GM18861 (cell line): ENCODE measurements around the gene KMT2A.
"Not testable (repeated sequence)": the region's sequence is repeated elsewhere in the genome, so short reads cannot be mapped to it uniquely, and the experiment has no call there.

Source experiments
- ATAC-seq: cut with Tn5 transposase; IDR thresholded peaks from one replicate; pipeline ENCODE4 v1.9.1; 2021; ENCODE audit not compliant: unreplicated experiment

The KMT2A gene

DNA sequence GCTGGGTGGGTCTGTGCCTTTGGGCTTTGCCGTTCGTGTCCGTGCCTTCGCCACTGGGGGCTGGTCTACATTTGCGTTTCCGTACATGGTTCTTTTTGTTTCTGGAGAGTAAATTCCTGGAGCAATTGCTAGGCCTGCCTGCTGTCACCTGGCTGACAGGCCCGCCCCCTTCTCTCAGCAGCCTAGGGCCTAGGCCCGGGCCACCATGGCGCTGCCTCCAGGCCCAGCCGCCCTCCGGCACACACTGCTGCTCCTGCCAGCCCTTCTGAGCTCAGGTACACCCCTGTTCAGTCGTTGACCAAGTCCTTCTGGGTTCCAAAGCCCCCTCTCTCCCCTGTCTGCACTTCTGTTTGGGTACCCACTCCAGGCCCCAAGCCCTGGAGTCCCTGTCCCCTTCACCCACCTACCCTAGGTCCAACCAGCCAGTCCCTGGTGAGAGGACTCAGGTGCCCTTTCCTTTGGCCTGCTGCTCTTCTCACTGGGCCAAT, 95.3 kb downstream of the KMT2A start:
- no peak for ATAC-seq

DNA sequence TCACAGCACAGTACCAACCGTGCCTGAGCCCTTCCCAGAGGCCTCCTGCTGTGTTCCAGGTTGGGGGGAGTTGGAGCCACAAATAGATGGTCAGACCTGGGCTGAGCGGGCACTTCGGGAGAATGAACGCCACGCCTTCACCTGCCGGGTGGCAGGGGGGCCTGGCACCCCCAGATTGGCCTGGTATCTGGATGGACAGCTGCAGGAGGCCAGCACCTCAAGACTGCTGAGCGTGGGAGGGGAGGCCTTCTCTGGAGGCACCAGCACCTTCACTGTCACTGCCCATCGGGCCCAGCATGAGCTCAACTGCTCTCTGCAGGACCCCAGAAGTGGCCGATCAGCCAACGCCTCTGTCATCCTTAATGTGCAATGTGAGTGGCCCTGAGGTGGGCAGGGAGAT, 95.8 kb downstream of the KMT2A start:
- no peak for ATAC-seq

DNA sequence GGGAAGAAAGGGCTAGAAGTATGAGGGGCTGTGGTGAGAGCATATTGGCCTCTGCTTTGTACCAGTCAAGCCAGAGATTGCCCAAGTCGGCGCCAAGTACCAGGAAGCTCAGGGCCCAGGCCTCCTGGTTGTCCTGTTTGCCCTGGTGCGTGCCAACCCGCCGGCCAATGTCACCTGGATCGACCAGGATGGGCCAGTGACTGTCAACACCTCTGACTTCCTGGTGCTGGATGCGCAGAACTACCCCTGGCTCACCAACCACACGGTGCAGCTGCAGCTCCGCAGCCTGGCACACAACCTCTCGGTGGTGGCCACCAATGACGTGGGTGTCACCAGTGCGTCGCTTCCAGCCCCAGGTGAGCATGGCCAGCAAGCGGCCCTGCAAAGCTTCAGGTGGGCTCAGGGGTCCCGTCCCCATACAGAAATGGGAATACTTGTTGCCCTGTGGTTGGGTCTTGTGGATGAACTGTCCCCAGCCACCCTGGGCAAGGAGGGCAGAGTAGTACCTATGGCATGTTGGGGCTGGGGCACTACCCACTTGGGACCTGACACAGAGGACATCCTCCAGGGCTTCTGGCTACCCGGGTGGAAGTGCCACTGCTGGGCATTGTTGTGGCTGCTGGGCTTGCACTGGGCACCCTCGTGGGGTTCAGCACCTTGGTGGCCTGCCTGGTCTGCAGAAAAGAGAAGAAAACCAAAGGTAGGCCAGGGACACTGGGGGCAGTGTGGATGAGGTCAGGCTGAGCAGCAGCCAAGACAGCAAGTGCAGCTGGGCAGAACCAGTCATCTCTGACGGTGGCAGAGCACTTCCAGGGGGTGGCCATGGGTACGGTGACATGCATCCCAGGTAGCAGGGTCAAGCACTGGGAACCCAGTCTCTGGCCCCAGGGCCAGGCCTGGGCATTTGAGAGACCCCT, 96.8 kb downstream of the KMT2A start:
- ATAC-seq, result no peak

DNA sequence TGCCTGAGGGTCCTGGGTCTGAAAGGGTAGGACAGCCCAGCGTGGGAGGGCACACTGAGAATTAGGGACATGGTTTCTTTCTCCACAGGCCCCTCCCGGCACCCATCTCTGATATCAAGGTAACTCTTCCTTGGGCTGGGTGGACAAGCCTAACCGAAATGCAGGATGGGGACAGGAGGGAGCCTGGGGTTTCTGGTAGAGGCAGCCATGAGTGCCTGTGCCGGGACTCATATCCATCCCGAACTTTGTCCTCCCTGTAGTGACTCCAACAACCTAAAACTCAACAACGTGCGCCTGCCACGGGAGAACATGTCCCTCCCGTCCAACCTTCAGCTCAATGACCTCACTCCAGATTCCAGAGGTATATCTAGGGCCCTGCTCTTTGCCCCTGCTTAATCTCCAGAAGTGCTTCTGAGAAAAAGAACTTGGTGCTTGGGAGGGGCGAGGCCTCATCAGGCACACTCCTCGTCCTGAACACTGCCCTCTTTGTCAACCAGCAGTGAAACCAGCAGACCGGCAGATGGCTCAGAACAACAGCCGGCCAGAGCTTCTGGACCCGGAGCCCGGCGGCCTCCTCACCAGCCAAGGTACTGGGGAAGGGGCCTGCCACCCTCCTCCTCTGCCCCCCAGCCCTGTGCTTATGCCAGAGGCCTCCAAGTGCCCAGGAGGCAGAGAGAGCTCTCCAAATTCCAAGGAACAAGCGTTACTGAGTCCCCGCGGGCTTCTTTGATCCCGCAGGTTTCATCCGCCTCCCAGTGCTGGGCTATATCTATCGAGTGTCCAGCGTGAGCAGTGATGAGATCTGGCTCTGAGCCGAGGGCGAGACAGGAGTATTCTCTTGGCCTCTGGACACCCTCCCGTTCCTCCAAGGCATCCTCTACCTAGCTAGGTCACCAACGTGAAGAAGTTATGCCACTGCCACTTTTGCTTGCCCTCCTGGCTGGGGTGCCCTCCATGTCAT, 97.8 kb downstream of the KMT2A start:
- no peak for ATAC-seq

DNA sequence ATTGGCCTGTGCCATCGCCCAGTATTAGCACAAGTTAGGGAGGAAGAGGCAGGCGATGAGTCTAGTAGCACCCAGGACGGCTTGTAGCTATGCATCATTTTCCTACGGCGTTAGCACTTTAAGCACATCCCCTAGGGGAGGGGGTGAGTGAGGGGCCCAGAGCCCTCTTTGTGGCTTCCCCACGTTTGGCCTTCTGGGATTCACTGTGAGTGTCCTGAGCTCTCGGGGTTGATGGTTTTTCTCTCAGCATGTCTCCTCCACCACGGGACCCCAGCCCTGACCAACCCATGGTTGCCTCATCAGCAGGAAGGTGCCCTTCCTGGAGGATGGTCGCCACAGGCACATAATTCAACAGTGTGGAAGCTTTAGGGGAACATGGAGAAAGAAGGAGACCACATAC, 99.0 kb downstream of the KMT2A start:
- ATAC-seq, result no peak

DNA sequence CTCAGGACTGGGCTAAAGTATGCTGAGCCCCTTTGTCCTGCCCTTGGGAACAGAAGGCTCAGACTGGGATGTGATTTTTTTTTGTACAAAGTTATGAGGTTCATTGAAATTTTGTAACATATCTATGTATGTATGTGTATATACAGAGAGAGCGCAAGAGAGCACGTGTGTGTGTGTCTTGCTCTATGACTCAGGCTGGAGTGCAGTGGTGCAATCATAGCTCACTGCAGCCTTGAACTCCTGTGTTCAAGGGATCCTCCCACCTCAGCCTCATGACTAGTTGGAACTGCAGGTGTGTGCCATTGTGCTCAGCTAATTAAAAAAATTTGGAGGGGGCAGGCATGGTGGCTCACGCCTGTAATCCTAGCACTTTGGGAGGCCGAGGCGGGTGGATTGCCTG, 100.4 kb downstream of the KMT2A start:
- ATAC-seq, result no peak

DNA sequence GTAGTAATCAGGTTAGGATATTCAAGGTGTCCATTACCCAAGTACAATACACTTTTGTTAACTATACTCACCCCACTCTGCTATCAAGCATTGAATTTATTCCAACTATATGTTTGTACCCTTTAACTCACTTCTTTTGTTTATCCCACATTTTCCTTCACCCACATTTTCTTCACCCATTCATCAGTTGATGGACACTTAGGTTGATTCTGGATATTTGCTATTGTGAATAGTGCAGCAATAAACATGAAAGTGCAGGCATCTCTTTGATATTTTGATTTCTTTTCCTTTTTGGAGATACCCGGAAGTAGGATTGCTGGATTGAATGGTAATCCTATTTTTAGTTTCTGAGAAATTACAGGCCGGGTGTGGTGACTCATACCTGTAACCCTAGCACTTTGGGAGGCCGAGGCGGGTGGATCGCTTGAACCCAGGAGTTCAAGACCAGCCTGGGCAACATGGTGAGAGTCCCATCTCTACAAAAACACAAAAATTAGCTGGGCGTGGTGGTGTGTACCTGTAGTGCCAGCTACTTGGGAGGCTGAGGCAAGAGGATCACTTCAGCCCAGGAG, 101.2 kb downstream of the KMT2A start:
- no peak for ATAC-seq

DNA sequence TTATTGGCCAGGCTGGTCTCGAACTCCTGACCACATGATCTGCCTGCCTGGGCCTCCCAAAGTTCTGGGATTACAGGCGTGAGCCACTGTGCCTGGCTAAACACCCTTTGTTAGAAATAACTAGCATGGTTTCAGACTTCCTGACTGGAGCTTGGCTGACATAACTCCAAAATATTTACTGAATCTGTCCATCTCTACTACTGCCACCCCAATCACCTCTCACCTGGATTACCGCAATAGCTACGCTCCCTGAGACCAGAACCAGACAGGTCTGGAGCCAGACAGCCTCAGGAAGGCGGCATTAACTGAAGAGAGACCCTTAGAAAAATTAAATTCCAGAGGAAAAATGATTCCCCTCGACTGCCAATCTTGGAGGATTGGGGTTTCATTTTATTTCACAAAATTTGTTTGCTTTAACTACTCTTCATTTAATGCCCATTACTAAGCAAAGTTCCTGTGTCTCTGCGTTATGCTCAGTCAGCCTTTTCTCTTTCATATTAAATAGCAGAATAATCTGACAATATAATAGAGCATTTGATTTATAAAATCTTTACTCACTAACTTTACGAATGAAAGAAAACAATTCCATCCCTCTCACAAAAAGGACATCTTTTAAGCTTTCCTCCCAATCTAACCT, 107.8 kb downstream of the KMT2A start:
- ATAC-seq, result no peak

DNA sequence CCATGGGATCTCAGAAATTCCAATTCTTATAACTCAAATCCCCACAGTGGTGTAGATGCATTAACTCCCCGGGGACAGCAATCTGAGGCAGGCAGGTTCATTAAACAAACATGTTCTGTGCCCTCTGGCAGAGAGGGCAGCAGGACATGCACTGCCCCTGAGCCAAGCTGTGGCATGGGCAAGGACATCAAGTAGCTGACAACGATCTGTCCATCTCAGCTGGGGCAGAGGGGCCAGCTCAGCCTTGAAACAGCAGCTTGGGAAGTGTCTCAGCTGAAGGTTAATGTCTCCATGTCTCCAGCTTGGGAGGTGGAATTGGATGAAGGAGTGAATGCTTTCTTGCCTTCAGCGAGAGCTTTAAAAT, 108.3 kb downstream of the KMT2A start:
- no peak for ATAC-seq

DNA sequence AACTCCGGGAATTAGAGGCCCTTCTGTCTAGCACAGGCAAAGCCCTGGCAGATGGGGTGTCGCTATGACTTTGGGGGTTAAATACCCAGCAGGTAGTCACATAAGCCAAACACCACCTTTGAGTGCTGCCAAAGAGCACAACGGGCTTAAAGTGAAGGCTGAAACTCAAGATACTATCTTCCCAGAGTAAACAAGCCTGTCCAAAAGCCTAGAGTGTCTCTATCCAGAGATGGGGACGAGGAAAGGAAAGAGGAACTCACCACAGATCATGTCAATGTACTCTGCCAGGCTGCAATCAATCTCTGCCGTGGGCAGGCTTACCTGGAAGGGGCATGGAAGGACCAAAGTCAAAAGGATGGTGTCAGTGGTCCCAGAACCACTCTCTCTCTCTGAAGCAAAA, 109.2 kb downstream of the KMT2A start:
- ATAC-seq, result no peak

DNA sequence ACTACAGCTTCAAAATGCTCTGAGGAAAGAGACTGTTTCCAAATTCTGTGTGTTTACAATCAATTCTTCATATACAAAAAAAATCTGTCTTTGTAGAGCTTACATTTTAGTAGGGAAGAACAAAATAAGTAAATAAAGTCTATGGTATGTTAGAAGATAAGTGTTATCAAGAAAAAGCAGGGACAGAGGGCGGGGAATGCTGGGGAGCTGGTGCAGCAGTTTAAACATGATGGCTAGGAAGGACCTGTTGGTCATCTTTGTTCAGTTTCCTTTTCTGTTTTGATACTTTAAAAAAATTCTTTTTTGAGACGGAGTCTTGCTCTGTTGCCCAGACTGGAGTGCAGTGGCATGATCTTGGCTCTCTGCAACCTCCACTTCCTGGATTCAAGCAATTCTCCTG, 110.8 kb downstream of the KMT2A start:
- no peak for ATAC-seq

DNA sequence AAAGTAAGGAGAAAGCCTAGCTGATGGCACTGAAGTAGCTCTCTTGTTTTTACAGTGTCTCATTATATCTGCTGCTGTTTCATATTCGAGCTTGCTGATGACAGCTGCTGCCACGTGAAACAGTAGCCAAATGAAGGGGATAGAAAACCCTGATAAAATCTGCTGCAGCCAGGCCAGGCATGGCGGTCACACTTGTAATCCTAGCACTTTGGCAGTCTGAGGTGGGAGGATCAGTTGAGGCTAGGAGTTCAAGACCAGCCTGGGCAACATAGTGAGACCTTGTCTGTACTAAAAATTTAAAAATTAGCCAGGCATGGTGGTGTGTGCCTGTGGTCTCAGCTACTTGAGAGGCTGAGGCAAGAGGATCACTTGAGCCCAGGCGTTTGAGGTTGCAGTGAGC, 116.0 kb downstream of the KMT2A start:
- no peak for ATAC-seq

DNA sequence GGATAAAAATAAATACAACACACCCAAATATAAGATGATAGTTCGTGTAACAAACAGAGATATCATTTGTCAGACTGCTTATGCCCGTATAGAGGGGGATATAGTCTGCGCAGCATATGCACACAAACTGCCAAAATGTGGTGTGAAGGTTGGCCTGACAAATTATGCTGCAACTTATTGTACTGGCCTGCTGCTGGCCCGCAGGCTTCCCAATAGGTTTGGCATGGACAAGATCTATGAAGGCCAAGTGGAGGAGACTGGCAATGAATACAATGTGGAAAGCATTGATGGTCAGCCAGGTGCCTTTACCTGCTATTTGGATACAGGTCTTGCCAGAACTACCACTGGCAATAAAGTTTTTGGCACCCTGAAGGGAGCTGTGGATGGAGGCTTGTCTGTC, 124.5 kb downstream of the KMT2A start:
- ATAC-seq, result no peak

DNA sequence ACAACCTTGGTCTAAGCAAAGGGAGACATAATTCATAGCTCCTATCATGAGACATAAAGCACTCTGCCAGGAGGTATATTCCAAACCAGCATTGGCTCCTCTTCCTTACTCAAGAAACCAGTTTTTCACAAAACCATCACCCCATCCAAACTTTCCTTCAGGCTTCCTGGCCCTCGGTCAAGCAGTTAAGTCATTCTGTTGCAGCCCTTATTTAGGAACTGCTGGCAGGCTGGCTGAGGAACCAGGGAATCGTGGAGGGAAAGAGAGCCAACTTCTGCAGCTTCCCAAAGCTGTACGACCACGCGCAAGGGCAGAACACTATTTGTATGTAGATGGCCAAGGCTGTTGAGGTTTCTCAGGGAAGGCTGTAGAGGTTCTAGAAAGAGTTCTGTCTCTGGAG, 128.8 kb downstream of the KMT2A start:
- ATAC-seq, result no peak

DNA sequence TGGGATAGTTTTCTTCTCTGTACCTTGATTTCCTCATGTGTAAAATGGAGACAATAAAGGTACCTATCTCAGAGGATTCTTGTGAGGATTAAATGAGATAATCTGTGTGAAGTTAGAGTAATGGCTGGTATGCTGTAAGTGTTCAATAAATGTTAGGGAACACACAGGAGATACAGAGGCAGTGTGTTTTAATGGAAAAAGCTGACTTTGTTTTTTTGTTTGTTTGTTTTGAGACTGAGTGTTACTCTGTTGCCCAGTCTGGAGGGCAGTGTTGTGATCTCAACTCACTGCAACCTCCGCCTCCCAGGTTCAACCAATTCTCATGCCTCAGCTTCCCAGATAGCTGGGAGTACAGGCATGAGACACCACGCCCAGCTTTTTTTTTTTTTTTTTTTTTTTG, 133.4 kb downstream of the KMT2A start:
- ATAC-seq, result no peak

DNA sequence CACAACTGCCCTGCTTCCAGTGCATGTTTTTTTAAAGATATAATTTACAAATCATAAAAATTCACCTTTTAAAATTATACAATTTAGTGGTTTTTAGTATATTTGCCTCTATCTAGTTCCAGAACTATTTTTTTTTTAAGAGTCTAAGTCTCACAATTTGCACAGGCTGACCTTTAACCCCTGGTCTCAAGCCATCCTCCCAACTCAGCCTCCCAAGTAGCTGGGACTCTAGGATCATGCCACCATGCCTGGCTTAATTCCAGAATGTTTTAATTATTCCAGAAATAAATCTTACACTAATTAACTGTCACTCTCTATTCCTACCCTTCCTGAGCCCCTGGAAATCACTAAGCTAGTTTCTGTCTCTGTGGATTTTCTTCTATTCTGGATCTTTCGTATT, 134.5 kb downstream of the KMT2A start:
- no peak for ATAC-seq

DNA sequence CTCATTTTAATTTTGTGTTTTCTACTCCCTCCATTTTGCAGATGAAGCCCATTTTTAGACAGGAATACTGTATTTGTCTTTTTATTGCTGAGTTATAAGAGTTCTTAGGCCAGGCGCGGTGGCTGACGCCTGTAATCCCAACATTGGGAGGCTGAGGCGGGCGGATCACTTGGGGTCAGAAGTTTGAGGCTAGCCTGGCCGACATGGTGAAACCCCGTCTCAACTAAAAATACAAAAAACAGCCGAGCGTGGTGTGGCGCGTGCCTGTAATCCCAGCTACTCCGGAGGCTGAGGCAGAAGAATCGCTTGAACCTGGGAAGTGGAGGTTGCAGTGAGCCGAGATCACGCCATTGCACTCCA, 135.4 kb downstream of the KMT2A start:
- not testable (repeated sequence) for ATAC-seq

DNA sequence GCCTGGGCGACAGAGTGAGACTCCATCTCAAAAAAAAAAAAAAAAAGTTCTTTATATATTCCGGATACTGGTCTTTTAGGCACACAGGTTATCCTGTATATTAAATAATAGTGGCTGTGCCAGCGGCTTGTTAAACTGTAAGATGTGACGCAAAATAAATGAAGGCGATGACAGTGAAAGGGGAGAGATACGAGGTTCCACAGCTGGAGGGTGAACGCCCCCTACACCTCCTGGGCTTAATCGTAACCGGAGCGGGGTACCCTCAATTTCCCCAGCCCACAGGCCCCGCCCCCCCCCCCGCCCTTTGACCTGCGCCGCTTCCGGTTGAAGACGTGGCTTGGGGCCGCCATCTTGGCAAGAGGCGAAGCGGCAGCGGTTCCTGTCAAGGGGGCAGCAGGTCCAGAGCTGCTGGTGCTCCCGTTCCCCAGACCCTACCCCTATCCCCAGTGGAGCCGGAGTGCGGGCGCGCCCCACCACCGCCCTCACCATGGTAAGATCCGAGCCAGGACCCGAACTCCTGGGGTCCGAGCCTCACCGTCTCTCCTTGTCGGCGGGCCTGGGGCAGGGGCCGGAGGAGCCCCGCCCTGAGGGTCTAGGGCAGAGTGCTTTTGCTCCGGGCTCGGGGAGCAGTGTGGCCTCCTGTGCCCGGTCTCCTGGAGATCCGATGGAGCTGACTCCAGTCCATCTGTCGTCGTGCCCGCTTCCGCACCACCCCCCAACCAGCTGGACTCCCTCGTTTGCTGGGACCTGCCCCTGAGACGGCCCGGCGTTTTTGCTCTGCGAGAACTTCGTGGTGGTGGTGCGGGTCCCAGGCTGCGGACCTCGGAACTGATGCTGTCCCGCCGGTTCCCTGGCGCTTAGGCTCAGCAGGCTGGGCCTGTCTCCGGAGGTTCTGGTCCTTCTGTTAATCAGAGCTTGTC, 136.0 kb downstream of the KMT2A start, which contains the start of gene ARCN1:
Gene ARCN1, plus strand, starts transcription at position 349 of the 920 bp plus-strand sequence. Its CDS starts 139 bp downstream, at position 488.
- peak; percentile 52 for ATAC-seq

DNA sequence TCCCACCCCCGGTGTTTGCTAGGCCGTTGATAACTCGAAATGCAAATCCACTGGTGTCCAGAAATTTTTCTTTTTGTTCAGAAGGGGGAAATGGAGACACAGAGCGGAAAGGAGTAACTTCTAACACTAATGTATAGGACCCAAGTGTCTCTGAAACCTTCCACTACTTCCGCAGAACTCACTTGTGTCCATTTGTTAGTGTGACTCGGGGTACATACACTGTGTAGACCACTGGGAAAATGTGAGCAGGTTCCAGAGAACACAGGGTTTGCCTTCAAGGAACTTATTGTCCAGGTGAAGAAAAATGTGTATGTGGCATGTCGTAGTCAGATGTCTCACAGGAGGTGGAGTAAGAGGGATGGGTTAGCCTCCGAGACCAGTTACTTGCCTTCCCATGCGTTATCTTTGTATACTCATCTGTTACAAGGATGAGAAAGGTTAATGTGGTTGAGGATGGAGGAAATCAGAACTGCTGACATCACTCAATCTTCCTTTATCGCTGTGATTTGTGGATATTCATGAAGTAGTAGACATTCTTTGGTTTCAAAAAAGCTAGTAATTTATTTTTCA, 136.8 kb downstream of the KMT2A start:
- ATAC-seq, result no peak

DNA sequence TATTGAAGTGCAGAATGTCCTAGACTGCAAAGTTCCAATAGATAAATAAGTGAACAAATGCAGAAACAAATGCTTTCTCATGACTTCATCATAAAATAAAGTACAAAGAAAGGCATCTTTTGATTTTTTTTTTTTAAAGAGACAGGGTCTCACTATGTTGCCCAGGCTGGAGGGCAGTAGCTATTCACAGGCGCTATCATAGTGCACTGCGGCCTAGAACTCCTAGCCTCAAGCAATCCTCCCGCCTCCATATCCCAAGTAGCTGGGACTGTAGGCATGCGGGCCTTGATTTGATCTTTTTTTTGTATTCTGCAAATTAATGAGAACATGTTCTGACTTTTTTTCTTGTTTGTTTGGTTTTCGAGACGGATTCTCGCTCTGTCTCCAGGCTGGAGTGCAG, 138.3 kb downstream of the KMT2A start:
- ATAC-seq, result no peak
